Lung microvascular endothelial cell (primary cell): Measurements from ENCODE around the gene MEMO1. TPM values are rescaled to one million over a fixed set of nuclear protein-coding genes. Genes with fewer than 3 reads are reported as not detected.
"Not testable (repeated sequence)": the region's sequence is repeated elsewhere in the genome, so short reads cannot be mapped to it uniquely, and the experiment has no call there.

Experiments
- DNase-seq, 2 donors: peaks; one replicate each; pipeline versions ENCODE4 v3.0.0 to v3.0.0-alpha.2; 2010; ENCODE audit warnings: low read depth in 2 of 2
- total RNA-seq: library from RNA; depleted of rRNA; stranded (reverse); fragments of >200 nt; gene quantifications from 2 replicates; pipeline ENCODE4 v1.2.1, GENCODE V29; 2014

Gene MEMO1
- total RNA-seq, 1 donor from 2014 or later: 30.6 TPM

DNA sequence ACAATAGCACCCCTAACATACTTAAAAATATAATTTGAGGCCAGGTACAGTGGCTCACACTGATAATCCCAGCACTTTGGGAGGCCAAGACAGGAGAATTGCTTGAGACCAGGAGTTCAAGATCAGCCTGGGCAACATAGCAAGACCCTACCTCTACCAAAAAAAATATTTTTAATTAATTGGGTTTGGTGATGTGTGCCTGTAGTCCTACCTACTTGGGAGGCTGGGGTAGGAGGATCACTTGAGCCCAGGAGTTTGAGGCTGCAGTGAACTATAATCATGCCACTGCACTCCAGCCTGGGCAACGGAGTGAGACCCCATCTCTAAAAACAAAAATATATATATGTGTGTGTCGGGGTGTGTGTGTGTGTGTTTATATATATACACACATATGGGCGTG lies 91.3 kb downstream of the MEMO1 start:
- DNase-seq: no peak

DNA sequence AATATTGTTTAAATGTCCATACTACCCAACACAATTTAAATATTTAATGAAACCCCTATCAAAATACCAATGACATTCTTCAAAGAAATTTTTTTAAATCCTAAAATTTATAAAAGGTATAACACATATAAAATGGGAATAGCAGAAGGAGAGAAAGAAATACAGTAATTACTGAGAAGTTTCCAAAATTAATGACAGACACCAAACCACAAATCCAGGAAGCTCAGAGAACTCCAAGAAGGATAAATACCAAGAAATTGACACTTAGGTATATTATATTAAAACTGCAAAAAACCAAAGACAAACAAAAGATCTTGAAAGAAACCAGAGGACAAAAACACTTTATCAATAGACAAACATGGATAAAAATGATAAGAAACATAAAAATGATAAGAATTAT lies 101.1 kb downstream of the MEMO1 start:
- no peak for DNase-seq

DNA sequence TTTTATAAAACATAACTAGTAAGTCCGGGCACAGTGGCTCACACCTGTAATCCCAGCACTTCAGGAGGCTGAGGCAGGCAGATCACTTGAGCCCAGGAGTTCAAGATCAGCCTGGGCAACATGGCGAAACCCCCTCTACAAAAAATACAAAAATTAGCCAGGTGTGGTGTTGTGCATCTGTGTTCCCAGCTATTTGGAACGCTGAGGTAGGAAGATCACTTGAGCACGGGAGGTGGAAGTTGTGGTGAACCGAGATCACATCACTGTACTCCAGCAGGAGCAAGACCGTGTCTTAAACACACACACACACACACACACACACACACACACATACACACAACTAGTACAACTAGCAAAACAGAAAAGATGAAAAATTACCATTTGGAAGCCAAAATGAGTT lies 103.3 kb downstream of the MEMO1 start:
- DNase-seq: not testable (repeated sequence)

DNA sequence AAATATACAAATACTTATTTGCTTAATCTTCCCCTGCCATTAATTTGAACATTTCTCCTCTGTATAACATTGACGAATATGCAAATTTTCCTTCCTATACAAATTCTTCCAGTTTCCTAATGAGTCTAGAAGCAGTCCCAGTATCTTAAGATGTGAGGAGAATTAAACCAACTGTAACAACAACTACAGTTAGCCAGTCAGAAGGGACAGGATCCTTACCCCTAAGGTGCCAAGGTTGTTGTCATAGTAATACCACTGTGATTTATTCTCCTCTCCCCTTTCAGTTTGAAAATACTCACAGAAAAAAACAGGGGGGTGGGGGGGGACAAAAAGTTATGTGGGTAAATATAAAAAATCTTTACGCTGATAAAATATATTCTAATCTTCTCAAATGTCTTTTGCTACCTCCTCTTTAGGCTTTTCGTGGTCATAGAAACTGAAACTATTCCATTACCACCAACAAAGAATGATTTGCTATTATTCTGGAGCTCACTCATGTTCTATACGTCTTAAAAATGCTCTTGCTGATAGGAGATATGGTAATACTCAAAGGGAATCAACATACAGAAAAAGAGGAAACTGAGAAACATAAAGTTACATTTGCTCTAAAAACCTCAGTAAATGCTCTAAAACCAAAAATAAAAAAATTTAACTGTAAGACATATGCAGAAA lies 107.6 kb downstream of the MEMO1 start:
- no peak for DNase-seq

DNA sequence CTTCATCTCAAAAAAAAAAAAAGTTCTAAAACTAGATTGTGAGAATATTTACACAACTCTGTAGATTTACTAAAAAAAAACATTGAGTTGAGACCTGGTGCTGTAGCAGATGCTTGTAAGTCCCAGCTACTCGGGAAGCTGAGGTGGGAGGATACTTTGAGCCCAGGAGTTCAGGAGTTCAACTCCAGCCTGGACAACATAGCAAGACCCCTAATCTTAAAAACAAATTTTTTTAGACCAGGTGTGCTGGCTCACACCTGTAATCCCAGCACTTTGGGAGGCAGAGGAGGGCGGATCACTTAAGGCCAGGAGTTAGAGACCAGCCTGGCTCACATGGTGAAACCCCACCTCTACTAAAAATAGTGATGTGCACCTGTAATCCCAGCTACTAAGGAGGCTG lies 108.9 kb downstream of the MEMO1 start:
- no peak for DNase-seq

DNA sequence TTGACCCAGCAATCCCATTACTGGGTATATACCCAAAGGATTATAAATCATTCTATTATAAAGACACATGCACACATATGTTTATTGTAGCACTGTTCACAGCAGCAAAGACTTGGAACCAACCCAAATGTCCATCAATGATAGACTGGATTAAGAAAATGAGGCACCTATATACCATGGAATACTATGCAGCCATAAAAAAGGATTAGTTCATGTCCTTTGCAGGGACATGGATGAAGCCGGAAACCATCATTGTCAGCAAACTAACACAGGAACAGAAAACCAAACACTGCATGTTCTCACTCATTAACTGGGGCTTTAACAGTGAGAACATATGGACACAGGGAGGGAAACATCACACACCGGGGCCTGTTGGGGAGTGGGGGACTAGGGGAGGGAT lies 110.7 kb downstream of the MEMO1 start:
- DNase-seq: not testable (repeated sequence)

DNA sequence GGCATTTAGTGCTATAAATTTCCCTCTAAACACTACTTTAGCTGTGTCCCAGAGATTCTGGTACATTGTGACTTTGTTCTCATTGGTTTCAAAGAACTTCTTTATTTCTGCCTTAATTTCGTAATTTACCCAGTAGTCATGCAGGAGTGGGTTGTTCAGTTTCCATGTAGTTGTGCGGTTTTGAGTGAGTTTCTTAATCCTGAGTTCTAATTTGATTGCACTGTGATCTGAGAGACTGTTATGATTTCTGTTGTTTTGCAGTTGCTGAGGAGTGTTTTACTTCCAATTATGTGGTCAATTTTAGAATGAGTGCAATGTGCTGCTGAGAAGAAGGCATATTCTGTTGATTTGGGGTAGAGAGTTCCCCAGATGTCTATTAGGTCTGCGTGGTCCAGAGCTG lies 112.5 kb downstream of the MEMO1 start:
- DNase-seq: not testable (repeated sequence)

DNA sequence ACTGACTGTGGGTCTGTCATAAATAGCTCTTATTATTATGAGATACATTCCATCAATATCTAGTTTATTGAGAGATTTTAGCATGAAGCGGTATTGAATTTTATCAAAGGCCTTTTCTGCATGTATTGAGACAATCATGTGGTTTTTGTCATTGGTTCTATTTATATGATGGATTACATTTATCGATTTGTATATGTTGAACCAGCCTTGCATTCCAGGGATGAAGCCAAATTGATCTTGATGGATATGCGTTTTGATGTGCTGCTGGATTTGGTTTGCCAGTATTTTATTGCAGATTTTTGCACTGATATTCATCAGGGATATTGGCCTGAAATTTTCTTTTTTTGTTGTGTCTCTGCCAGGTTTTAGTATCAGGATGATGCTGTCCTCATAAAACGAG lies 113.5 kb downstream of the MEMO1 start:
- DNase-seq: not testable (repeated sequence)

DNA sequence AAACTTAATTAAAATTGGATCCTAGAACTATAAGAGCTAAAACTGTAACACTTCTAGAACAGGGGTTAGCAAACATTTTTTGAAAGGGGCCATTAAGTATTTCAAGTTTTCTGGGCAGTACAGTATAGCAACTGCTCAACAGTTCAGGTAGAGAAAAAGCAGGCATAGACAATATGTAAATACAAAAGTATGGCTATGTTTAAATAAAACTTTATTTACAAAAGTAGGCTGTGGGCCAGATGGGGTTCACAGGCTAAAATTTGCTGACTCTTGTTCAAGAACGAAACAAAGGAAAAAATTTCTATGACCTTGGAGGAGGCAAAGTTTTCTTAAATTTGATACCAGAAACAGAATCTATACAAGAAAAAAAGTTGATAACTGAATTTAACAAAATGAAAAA lies 114.5 kb downstream of the MEMO1 start:
- DNase-seq: no peak

DNA sequence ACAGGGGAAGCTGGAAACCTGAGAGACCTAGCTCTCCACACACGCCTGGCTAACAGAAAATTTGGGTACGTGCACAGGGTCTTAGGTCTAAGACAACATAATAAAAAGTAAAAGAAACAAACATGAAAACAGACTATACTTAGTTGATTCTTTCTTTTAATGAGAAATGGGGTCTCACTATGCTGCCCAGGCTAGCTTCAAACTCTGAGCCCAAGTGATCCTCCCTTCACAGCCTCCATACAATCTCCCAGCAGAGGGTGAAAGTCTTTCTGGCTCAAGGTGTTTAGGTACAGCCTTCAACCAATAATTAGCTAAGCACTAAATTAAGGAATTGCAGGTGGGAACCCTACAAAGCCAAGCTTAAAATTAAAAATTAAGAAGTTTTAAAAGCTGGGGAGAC lies 116.2 kb downstream of the MEMO1 start:
- no peak for DNase-seq

DNA sequence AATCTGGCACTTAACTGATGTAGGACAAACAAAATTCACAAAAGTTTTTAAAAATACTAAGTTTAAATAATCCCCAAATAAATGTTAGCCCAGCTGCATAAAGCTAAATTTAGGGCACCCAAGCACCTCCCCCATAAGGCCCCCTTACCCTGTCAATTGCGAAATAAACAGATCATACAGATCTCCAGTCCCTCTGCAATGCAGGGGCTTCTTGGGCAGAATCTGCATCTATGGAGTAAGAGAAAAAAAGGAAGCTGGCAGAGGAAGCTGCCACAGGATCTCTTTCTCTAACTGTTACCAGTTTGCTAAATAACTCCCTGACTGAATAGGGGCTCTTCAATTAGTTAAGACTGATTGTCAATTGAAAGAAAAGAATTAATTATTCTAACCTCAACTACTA lies 117.7 kb downstream of the MEMO1 start:
- DNase-seq: no peak

DNA sequence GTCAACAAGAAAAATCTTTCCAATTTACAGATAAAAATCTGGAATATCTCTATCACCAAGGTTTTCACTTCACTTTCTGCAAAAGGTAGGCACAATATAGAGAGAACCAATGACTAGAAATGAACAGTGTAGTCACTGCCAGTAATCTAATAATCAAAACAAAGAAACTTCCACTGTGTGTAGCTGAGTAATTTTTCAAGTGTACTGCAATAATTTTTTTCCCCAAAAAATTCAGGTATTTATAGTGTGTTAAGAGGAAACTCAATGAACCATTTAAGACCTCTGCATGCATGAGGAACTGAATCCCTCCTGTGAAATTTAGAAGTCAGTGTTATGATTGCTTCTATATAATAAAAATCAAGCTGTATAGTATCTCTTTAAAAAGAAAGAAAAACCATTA lies 121.8 kb downstream of the MEMO1 start:
- DNase-seq: no peak

DNA sequence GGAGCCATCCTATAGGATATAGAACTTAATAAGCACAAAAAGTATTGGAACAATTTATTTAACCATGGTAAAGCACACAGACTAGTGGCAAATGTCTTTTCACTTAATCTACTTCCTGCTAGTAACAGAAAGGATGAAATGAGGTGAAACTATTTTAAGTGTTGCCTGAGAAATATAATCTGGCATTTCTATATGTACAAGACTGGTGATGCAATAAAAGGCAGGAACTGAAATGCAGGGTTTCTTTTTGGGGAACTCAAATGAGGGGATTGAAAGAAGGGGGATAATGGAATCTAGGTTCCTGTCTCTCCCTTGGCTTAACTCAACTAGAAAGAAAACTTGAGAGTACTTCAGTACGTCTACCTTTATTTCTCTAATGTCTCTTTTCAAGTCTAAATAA lies 122.3 kb downstream of the MEMO1 start:
- no peak for DNase-seq

DNA sequence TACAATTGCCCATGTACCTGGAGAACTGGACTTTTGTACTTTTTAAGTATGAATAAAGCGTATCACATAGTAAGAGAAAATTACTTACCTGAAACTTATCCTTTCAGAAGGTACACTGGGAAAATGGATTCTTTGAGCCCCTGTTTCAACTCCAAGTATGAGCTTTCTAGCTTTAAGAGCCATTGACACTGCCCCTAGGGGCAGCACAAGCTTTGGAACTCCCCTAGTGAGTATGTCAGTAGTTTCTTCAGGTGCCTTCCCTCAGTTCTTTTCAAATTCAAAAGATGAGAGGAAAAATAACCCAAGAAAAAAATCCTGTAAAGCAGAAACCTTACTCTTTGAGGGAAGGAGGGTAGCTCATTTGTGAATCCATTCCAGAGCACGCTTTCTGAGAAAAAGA lies 124.1 kb downstream of the MEMO1 start:
- DNase-seq: peak in 1 of 2 donors; percentile 5

DNA sequence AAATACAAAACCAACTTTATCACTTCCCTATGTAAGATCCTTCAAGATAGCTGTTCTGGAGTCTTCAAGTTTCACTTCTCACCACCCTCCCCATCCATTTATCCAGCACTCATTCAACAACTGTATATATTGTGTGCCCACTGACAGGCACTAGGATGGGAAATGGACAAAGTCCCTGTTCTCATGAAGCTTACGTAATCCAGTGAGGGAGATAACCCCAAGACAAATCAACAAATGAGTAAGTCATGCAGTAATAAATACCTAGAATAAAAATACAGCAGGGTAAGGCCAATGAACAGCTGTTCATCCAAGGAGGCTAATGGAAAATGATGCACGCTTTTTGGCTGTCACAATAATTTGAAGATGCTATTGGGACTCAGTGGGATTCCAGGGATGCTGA lies 133.8 kb downstream of the MEMO1 start:
- DNase-seq: no peak

DNA sequence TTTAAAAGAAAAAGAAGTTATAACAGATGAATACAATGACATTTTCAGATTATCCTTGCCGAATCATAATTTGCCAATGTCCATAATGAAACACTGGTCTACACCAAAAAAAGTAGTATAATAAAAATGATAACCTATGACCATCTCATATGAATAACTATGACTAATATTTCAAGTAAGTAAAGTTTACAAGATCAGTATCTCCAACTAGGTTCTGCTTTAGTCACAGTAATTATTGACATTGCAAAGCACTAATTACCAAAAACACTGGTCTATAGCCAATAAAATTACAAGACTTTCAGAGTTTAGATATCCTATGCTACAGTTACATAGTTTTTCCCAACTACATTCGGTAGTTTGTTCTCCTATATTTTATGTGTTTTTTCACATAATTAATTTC lies 136.7 kb downstream of the MEMO1 start:
- DNase-seq: no peak

DNA sequence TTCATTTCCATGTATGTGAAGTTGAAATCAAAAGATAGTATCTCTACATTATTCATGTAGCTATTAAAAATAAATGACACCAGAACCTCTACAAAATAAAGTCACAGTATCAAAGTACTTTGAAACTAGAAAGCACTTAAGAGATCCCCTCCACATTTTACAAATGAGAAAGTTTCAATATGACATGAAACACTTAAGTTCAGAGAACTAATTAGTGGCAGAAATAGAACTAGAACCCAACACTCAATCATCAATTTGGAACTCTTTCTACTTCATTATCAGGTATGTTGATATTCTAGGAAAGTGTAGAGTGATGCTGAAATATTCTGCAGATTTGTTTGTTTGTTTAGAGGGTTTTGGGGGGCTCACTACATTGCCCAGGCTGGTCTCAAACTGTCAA lies 145.6 kb downstream of the MEMO1 start:
- no peak for DNase-seq

DNA sequence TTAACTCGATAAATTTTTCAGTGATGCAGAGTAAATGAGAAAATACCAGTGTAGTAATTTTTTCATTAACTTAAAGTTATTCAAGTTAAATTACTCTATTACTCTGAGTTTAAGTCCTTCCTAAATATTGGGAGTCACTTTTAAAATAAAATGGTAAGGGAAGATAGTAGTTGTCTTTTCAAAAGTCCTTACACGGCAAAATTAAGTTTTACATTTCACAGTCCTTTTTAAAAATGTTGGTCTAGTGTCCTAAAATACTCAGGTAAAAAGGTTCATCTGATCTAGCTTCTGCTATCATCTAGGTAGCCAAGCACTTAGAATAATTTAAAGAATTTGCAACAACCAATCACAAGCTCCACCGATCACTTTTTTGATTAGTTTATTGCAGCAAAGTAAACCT lies 146.9 kb downstream of the MEMO1 start:
- DNase-seq: no peak

DNA sequence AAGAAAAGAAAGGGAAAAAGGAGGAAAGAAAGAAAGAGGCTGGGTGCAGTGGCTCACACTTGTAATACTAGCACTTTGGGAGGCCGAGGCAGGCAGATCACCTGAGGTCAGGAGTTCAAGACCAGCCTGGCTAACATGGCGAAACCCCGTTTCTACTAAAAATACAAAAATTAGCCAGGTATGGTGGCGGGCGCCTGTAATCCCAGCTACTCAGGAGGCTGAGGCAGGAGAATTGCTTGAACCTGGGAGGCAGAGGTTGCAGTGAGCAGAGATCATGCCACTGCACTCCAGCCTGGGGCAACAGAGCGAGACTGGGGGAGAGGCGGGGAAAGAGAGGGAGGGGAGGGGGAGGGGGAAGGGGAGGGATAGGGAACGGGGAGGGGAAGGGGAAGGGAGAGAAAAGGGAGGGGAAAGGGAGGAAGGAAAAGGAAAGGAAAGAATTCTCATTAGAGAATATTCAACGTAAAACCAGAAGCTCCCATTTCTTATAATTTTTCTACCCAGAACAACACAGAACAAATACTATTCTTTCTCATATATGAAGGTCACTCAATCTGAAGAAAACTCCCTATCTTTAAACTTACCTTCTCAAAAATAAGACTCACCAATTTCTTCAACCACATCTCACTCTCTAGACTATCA lies 147.7 kb downstream of the MEMO1 start:
- DNase-seq: not testable (repeated sequence)

DNA sequence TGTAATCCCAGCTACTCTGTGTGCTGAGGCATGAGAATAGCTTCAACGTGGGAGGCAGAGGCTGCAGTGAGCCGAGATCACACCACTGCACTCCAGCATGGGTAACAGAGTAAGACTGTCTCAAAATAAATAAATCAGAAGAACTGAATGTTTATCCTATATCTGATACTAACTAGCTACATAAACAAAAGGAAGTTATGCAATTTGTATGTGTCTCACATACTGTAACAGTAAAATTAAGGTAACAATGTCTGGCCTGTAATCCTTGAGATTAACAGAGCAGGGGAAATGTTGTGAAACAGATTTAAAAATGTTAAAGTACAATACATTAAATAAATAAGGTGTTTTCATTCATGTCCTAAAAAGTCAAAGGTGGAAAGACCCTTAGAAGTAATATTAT lies 150.8 kb downstream of the MEMO1 start:
- no peak for DNase-seq

DNA sequence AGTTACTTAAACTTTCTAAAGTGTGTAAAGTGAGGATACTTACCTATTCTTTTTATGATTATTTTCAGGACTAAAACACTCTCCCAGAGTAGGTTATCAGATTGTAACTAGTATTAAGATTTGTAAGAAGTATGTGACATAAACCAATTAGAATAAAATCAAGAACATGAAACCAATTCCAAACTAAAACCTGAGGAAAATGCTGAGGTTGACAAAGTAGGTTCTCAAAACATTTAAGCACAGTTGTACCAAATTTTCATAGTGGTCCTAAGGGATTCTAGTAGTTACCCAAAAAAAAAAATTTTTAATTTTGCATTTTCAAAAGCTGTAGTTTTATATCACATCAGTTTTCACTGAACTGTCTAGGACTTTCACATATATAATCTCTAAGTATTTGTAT lies 157.3 kb downstream of the MEMO1 start:
- DNase-seq: no peak

DNA sequence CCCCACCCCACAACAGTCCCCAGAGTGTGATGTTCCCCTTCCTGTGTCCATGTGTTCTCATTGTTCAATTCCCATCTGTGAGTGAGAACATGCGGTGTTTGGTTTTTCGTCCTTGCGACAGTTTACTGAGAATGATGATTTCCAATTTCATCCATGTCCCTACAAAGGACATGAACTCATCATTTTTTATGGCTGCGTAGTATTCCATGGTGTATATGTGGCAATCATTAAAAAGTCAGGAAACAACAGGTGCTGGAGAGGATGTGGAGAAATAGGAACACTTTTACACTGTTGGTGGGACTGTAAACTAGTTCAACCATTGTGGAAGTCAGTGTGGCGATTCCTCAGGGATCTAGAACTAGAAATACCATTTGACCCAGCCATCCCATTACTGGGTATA lies 168.7 kb downstream of the MEMO1 start:
- DNase-seq: not testable (repeated sequence)

DNA sequence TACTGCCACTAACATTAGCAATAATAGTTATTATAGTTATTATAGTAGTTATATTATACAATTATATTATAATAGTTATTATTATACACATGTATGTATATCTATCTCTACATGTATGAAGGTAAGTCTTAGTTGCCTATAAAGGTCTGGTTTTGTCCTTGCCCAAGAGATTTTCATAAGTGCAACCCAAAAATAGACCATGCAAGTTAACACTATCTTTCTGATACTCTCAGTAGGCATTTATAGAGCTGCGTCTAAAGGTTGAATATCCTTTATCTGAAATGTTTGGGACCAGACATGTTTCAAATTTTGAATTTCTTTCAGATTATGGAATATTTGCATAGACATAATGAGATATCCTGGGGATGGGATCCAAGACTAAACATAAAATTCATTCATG lies 175.4 kb downstream of the MEMO1 start:
- no peak for DNase-seq

DNA sequence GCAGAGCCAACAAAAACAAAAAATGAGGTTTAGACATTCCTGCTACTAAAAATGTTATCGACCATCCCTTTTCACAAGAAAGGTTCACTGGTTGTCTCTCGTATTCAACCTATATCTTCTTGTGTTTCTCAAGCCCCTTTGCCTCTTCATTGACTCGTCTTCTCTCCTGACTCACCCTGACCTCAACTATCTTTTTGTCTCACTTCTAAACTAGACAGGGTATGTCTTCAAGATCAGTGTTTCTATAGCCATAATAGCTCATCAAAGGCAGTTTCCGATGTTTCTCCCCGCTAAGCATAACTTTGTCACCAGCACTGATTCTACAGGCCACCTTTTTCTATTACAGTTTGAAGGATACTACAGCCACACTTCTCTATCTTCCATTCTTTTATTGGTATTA lies 178.4 kb downstream of the MEMO1 start:
- no peak for DNase-seq
